Jurkat, Clone E6-1 (cell line): ENCODE measurements around the gene DAND5.
A peak's percentile ranks its signal among the peaks of the same experiment; 100 is the strongest.
"Not testable (repeated sequence)": the region's sequence is repeated elsewhere in the genome, so short reads cannot be mapped to it uniquely, and the experiment has no call there.

Experiments
- DNase-seq: peaks from one replicate; pipeline ENCODE4 v3.0.0-alpha.2; 2011; ENCODE audit warnings: low read depth, low spot score
- H3K4me3 ChIP-seq: 2 replicates; pipeline ENCODE4 v1.5.1; 2011; ENCODE audit warnings: mild to moderate bottlenecking, low read length, control low read depth, moderate library complexity

DAND5 gene

GRCh38 chr19:12944104-12944674 lies 25.2 kb upstream of the DAND5 start:
- H3K4me3 ChIP-seq = no peak overlapping the region
- DNase-seq = no peak

- peak; percentile 97 for DNase-seq
- peak within 1 kb of the TSS; percentile 78 for H3K4me3 ChIP-seq
Observed at GRCh38 chr19:12945479-12946091, 23.8 kb upstream of the DAND5 start, which contains the start of gene RAD23A. Gene RAD23A, plus strand, starts transcription at chr19:12945862. Its CDS starts 87 bp downstream, at chr19:12945949.

- H3K4me3 ChIP-seq = peak overlapping the region; percentile 78
- no peak for DNase-seq
Observed at GRCh38 chr19:12946092-12946721, 23.2 kb upstream of the DAND5 start.

GRCh38 chr19:12946731-12947496 lies 22.5 kb upstream of the DAND5 start:
- H3K4me3 ChIP-seq = peak overlapping the region; percentile 78
- no peak for DNase-seq

- no peak for DNase-seq
Observed at GRCh38 chr19:12947702-12948611, 21.4 kb upstream of the DAND5 start.

GRCh38 chr19:12948612-12949362 lies 20.6 kb upstream of the DAND5 start:
- no peak for DNase-seq
- H3K4me3 ChIP-seq = no peak overlapping the region

More at GRCh38 chr19:12947702-12948611, 21.4 kb upstream of the DAND5 start:
- no peak overlapping the region for H3K4me3 ChIP-seq

GRCh38 chr19:12949363-12950283 lies 19.8 kb upstream of the DAND5 start:
- DNase-seq = no peak
- H3K4me3 ChIP-seq = no peak overlapping the region

GRCh38 chr19:12952050-12952449 lies 17.3 kb upstream of the DAND5 start:
- not testable (repeated sequence) for DNase-seq, H3K4me3 ChIP-seq

- DNase-seq = no peak
- H3K4me3 ChIP-seq = no peak overlapping the region
Observed at GRCh38 chr19:12952488-12953137, 16.8 kb upstream of the DAND5 start.

GRCh38 chr19:12953138-12953798 lies 16.1 kb upstream of the DAND5 start:
- DNase-seq = no peak
- no peak overlapping the region for H3K4me3 ChIP-seq

GRCh38 chr19:12953799-12954611 lies 15.4 kb upstream of the DAND5 start:
- DNase-seq = no peak
- no peak overlapping the region for H3K4me3 ChIP-seq

GRCh38 chr19:12954612-12954962 lies 14.8 kb upstream of the DAND5 start:
- no peak for DNase-seq
- H3K4me3 ChIP-seq = no peak overlapping the region

GRCh38 chr19:12955575-12955974 lies 13.8 kb upstream of the DAND5 start:
- peak overlapping the region; percentile 96 for H3K4me3 ChIP-seq
- DNase-seq = not testable (repeated sequence)

- DNase-seq = no peak
- peak overlapping the region; percentile 96 for H3K4me3 ChIP-seq
Observed at GRCh38 chr19:12955996-12956395, 13.4 kb upstream of the DAND5 start.
